AG10803 (cell line): ENCODE results near the gene LZTR1.

Experiments
- DNase-seq: peaks from one replicate; pipeline ENCODE4 v3.0.0; 2010; ENCODE audit warnings: low read depth
- H3K4me3 ChIP-seq: 2 replicates; pipeline ENCODE4 v1.5.1; 2011; ENCODE audit warnings: mild to moderate bottlenecking, low read length, control low read depth
- CTCF ChIP-seq: conservative IDR thresholded peaks from 2 replicates; pipeline ENCODE4 v1.5.1; 2011; ENCODE audit warnings: mild to moderate bottlenecking, low read length, control low read depth, inconsistent platforms

The LZTR1 gene

GRCh38 chr22:20989323-20990138 lies 7.4 kb downstream of the LZTR1 start:
- no peak for DNase-seq
- TF ChIP-seq CTCF: no peak

GRCh38 chr22:20990184-20991180 lies 8.4 kb downstream of the LZTR1 start:
- DNase-seq: no peak
- TF ChIP-seq CTCF: no peak
- H3K4me3 ChIP-seq: no peak overlapping the region

More at GRCh38 chr22:20989323-20990138, 7.4 kb downstream of the LZTR1 start:
- H3K4me3 ChIP-seq: no peak overlapping the region

- no peak for DNase-seq
- no peak overlapping the region for H3K4me3 ChIP-seq
- TF ChIP-seq CTCF: no peak
Observed at GRCh38 chr22:20991252-20992055, 9.4 kb downstream of the LZTR1 start.

GRCh38 chr22:20992056-20992442 lies 10.0 kb downstream of the LZTR1 start:
- no peak overlapping the region for H3K4me3 ChIP-seq
- DNase-seq: no peak
- TF ChIP-seq CTCF: no peak

GRCh38 chr22:20992456-20993303 lies 10.6 kb downstream of the LZTR1 start:
- no peak for TF ChIP-seq CTCF
- no peak overlapping the region for H3K4me3 ChIP-seq
- DNase-seq: no peak
